ENCODE results near the gene BLVRB.
A peak's percentile ranks its signal among the peaks of the same experiment; 100 is the strongest.
"Not testable (repeated sequence)": the region's sequence is repeated elsewhere in the genome, so short reads cannot be mapped to it uniquely, and the experiment has no call there.

Gene BLVRB

GRCh38 chr19:40446263-40446784, 19.2 kb downstream of the BLVRB start:
- DNase-seq, result no peak

GRCh38 chr19:40445780-40446262, 19.7 kb downstream of the BLVRB start:
- DNase-seq, result no peak

GRCh38 chr19:40444825-40445312, 20.7 kb downstream of the BLVRB start:
- DNase-seq, result no peak

GRCh38 chr19:40444000-40444824, 21.3 kb downstream of the BLVRB start, which contains the start of gene SERTAD3:
Gene SERTAD3 (minus strand): TSS chr19:40444335. CDS start chr19:40442080, 2,255 bp downstream.
- DNase-seq, result peak; percentile 95

GRCh38 chr19:40443131-40443999, 22.2 kb downstream of the BLVRB start:
- DNase-seq, result peak; percentile 99

GRCh38 chr19:40442328-40443130, 23.0 kb downstream of the BLVRB start:
- DNase-seq, result no peak

GRCh38 chr19:40441719-40442253, 23.8 kb downstream of the BLVRB start:
- no peak for DNase-seq

GRCh38 chr19:40438284-40438683, 27.3 kb downstream of the BLVRB start:
- no peak for DNase-seq

- DNase-seq, result peak; percentile 24
These were observed 31.9 kb downstream of the BLVRB start for GRCh38 chr19:40433391-40434216.

- not testable (repeated sequence) for DNase-seq
These were observed 32.8 kb downstream of the BLVRB start for GRCh38 chr19:40432760-40433159.

DNA sequence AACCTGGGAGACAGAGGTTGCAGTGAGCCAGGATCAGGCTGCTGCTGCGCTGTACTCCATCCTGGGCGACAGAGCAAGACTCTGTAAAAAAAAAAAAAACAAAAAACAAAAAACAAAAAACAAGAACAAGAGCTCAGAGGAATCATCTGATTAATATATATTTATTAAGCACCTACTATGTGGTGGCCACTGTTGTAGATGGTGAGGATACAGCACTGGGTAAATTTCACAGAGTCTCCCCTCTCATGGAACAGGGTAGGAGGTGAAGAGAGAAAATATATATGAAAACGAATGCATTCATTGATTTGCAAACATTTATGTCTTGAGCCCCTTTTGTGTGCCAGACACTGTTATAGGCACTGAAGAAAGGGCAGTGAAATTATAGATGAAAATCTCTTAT, 33.8 kb downstream of the BLVRB start:
- no peak for DNase-seq

DNA sequence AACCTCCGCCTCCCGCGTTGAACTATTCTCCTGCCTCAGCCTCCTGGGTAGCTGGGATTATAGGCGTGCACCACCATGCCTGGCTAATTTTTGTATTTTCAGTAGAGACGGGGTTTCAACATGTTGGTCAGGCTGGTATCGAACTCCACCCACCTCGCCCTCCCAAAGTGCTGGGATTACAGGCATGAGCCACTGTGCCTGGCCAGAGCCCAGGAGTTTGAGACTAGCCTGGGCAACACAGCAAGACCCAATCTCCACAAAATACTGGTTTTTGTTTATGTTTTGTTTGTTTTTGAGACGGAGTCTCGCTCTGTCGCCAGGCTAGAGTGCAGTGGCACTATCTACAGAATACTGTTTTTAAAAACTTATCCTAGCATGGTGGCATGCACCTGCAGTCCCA, 35.3 kb downstream of the BLVRB start:
- DNase-seq, result not testable (repeated sequence)

DNA sequence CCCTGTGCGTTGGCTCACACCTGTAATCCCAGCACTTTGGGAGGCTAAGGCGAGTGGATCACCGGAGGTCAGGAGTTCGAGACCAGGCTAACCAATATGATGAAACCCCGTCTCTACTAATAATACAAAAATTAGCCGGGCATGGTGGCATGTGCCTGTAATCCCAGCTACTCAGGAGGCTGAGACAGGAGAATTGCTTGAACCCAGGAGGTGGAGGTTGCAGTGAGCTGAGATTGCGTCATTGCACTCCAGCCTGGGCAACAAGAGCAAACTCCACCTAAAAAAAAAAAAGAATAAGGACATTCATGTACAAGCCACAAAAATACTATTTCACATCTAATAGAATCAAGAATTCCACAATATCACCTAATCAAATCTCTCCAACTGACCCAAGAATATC, 37.3 kb downstream of the BLVRB start:
- not testable (repeated sequence) for DNase-seq

GRCh38 chr19:40425450-40426287, 39.9 kb downstream of the BLVRB start, which contains the start of gene SERTAD1:
Gene SERTAD1 (minus strand): TSS chr19:40425992. CDS start chr19:40423546, 2,446 bp downstream.
- peak; percentile 100 for DNase-seq

DNA sequence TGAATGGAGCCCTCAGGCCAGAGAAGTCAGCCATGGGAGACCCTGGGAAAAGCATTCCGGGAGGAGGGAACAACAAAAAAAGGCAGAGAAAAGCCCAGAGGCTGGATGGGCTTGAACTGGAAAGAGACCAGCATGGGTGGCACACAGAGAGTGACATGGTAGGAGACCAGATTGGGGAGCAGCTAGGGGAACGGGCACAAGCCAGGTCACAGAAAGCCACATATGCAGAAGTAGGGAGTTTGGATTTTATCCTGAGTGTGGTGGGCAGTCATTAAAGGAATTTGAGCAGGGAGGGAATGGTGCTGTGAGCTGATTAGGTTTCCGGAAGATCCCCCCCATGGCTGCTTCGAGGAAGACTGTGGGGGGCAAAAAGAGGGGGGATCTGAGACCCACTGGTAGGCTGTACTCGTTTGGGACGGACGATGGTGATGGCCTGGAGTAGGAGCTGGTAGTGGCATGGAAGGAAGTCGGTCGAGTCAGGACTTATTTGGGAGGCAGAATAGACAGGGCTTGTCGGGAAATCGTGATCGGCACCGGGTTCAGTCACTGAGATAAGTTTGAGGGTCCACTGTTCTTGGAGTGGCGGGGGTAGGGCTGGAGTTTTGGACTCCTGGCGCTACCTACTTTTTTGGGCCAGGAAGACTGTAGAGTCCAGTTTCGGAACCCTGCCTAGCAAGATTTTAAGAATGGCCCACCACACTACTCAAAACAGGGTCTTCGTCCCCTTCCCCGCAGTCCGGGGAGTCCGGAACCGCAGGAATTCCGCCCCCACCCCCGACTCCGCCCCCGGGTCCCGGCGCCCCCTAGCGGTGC, 40.7 kb downstream of the BLVRB start:
- no peak for DNase-seq

GRCh38 chr19:40423938-40424337, 41.6 kb downstream of the BLVRB start:
- DNase-seq, result no peak

GRCh38 chr19:40422748-40423566, 42.6 kb downstream of the BLVRB start:
- no peak for DNase-seq

Measured in effector CD8-positive, alpha-beta T cell (primary cell).